ENCODE data around the gene IL20RB.

The IL20RB gene, protein sequence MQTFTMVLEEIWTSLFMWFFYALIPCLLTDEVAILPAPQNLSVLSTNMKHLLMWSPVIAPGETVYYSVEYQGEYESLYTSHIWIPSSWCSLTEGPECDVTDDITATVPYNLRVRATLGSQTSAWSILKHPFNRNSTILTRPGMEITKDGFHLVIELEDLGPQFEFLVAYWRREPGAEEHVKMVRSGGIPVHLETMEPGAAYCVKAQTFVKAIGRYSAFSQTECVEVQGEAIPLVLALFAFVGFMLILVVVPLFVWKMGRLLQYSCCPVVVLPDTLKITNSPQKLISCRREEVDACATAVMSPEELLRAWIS
- 0 to 1.7 (median 1.1) reads per million in 4 donors for total RNA-seq

DNA sequence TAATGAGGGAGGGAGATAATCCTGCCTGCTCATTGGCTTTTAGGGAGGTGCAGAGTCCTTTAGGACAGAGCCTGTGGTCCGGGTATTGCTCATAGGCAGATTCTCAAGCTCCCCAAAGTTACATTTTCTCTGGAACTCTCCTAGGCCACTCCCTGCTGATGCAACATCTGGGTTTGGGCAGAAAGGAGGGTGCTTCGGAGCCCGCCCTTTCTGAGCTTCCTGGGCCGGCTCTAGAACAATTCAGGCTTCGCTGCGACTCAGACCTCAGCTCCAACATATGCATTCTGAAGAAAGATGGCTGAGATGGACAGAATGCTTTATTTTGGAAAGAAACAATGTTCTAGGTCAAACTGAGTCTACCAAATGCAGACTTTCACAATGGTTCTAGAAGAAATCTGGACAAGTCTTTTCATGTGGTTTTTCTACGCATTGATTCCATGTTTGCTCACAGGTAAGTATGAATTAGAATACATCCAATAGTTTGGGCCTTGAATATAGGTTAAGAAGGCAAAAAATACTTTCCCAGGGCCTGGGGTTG is at the start of gene IL20RB:
TSS of gene IL20RB (plus strand) at position 233 of the 538 bp plus-strand sequence. CDS start at position 364, 131 bp downstream.
- DNase-seq: no peak

DNA sequence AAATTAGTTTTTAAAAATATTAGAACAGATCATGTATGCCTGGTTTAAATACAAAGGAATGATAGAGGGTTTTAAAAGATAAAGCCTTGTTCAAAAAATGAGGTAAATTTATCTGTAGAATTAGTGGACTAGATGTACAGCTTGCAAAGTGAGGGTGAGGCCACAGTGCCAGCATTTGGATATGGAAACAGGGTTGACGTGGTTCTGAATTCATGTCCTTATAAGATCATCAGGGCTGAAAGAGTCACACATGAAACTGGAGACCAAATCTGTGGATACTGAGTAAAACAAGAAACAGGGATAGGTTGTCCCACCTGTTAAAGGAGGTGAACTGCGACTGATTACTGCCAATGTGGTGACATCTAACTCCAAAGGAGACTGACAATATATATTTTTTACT is 49.5 kb upstream of the IL20RB start:
- DNase-seq: no peak

DNA sequence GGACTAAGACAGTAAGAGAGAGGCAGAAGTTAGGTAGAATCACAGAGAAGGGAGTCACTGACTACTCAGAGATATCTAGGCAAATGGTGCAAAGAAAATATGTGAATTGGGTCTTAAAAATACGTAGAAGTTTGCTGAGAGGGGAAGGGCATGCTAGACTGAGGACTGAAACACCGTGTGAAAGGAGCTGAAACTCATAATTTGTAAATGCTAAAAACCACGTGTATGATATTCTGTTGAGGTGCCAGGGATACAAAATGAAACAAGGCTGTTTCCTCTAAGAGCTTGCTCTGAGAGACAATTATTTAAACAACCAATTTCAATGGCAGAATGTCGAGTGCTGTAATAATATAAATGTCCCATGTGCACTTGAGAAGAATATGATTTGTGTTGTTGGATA is 48.6 kb upstream of the IL20RB start:
- no peak for DNase-seq

DNA sequence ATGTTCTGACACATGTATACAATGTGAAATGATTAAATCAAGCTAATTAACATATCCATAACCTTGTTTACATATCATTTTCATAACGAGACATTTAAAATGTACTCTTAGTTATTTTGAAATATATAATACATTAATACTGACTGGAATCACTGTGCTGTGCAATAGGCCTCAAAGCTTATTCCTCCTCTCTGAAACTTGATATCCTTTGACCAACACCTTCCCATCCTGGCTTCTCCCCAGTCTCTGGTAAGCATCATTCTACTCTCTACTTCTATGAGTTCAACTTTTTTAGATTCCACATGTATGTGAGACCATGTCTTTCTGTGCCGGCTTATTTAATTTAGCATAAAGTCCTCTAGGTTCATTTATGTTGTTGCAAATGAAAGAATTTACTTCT is 47.1 kb upstream of the IL20RB start:
- no peak for DNase-seq

DNA sequence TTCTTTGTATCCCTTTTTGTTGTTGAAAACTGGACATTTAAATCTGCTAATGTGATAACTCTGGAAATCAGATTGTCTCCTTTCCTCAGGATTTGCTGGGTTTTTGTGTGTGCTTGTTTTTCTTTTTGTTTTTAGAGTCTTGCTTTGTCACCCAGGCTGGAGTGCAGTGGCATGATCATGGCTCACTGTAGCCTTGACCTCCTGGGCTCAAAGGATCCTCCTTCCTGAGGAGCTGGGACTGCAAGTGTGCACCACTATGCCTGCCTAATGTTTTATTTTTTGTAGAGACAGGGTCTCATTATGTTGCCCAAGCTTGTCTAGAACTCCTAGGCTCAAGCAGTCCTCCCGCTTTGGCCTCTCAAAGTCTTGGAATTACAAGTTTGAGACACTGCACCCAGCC is 44.6 kb upstream of the IL20RB start:
- no peak for DNase-seq

DNA sequence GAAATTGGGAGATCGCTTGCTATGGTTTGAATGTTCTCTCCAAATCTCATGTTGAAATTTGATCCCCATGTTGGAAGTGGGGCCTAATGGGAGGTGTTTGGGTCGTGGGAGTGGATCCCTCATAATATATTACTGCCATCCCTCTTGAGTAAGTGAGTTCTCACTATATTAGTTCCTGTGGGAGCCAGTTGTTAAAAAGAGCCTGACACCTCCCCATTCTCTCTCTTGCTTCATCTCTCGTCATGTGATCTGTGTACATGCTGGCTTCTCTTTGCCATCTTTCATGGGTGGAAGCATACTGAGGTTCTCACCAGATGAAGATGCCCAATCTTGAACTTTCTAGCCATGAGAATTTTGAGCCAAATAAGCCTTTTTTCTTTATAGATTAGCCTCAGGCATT is 43.0 kb upstream of the IL20RB start:
- DNase-seq: no peak

DNA sequence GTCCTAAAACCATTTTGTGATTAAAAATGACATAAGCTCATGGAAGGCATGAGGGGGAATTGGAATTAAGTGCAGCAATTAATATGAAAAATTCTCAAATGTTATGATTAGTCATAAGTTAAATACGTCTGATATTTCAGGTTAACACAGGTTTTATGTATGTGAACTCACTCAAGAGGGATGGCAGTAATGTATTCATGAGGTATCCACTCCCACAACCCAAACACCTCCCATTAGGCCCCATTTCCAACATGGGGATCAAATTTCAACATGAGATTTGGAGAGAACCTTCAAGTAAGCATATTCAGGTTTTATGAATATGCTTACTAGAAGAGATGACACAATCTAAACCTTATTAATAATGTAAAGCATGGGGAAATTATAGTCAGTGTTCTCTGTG is 41.6 kb upstream of the IL20RB start:
- no peak for DNase-seq

DNA sequence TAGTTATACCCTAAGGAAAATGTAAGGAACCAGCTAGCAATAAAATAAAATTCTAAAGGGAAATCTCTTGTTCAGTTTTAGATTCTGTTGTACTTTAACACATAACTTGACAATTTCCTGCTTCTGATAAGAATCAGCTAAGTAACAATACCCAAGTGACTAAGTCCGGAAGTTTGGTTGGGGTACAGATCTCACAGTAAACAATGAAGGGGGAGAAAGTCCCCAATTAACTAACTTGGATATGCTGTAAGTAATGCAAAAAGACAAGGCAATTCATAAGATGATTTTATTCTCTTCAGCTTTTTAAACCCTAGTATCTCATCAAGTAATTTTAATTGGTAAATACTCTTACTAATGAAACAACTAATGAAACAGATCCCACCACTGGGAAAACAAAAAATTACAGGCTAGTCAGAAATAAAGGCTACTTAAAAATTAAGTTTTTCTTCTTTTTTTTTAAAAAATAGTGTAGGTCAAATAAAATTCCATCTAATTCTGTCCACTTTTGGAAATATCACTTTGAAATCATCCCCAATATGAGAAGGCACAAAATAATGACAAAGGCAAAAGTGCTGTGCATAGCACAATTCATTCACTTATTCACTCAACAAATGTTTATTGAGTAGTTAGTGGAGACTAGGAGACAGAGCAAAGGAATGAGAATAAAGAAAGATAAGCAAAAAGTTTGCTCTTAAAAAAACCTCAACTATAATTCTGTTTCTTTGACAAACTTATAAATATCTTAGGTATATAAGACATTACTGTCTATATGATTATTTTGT is 37.8 kb upstream of the IL20RB start:
- DNase-seq: peak in 2 of 5 donors; percentile 24 to 80

DNA sequence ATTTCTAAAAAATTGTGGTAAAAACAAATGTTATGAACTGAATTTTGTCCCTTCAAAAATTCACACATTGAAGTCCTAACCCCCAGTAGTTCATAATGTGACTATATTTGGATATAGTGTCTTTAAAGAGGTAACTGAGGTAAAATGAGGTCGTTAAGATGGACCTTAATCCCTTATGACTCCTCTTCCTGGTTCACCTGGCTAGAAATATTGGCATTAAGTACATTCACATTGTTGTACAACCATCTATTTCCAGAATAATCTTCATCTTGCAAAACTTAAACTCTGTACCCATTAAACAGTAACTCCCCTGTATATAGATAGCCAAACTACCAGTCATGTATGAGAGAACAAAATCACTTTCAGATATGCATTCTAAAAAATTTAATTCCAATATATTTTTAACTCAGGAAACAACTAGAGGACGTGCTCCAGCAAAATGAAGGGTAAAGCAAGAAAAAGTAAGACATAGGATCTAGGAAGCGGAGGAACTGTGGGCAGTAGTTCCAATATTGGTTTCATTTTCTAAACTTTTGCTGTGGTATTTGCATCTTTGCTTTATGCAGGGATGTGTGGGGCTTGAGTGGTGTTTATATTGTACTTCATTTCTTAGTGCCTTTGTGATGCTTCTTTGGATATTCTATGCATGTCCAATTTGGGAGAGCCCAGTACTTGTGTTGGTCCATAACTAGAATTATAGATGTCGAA is 36.7 kb upstream of the IL20RB start:
- peak in 1 of 5 donors; percentile 40 for DNase-seq

DNA sequence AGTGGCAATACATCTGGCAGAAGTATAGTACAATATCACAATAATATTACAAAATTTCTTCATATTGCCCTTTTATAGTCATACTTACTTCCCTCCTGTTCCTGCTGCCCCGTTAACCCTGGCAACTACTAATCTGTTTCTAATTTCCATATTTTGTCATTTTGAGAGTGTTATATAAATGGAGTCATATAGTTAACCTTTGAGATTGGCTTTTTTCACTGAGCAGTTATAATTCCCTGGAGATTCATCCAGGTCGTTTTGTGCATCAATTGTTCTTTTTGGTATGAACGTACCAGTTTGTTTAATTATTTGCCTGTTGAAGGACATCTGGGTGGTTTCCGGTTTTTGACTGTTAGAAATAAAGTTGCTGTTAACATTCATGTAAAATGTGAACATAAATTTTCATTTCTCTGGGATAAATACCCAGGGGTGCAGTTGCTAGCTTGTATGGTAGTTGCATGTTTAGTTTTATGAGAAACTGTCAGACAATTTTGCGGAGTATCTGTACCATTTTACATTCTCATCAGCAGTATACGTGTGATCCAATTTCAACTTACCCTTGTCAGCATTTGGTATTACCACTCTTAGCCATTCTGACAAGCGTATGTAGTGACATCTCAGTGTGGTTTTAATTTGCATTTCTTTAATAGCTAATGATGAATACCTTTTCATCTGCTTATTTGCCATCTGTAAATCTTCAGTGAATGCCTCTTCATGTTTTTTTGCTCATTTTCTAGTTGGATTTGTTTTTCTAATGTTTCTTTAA is 32.2 kb upstream of the IL20RB start:
- no peak for DNase-seq

DNA sequence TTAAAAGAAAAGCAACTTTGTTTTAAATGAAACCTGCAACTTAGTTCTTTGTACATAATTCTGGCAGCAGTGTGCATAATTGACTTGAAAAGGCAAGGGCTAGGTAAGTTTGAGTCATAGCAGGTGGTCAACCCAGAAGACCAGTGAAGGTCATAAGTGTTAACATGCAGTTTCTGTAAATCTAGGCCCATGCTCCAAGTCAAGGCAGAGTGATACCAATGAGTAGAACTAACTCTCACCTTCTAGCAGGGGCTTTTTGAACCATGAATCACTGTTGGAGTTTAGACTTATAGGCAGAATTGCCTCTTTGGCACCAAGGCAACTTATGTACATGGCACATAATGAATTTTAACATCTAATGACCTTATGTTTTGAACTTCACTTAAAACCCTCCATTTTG is 29.5 kb upstream of the IL20RB start:
- DNase-seq: no peak

DNA sequence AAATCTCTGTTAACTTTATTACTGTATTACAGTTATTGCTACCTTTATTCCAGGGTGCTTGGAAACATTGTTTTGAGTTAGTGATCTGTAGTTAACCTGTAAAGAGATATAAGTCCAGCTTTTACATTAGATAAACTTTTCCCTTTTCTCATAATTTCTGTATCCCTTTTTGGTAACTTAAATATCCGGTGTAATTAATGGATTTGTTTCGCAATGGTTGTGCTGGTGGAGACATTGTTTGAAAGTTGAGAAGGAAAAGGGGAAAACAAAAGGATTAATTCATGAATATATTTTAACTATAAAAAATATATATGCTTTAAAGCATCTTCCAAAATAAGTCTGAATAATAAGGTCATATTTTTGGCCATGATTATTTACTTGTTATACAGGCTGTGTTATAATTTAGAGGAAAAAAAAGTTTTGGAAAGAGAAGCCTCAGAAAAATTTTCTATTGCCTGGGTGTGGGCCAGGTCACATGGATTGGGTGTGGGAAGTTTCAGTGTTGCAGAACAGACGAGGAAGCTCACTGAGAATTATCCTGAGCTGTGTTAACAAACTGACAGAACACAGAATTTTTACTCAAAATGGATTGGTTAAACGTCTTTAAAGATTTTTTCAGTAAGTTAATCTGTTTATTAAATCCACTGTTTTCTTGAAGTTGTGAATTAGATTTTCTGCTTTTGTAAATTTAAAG is 27.7 kb upstream of the IL20RB start:
- no peak for DNase-seq

DNA sequence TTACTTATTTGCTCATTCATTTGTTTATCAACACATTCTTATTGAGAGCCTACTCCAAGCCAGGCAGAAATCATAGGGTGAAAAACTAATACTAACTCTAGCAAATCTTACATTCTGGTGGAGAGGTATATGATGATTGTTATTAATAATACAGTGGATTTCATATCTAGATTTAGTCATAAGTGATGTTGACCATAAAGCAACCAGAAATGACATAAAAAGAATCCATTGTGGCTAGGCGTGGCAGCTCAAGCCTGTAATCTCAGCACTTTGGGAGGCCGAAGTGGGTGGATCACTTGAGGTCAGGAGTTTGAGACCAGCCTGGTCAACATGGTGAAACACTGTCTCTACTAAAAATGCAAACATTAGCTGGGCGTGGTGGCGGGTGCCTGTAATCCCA is 26.2 kb upstream of the IL20RB start:
- DNase-seq: no peak

DNA sequence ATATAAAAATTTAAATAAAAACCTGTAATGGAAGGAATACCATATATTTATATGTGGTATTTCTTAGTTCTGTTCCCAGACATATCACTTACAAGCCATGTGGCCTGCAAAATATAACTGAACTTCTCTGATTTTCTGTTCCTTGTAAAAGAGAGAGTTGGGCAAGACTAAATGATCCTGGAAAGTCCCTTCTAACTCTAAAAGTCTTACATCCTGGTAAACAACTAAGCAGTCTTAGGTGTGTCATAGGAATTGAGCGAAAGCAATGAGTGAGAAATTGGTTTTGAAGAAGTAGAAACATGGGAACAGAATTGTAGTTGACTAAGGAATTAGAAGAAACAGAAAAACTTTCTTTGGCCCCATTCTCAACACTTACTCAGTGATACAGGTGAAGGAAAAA is 25.3 kb upstream of the IL20RB start:
- DNase-seq: peak in 1 of 5 donors; percentile 20

DNA sequence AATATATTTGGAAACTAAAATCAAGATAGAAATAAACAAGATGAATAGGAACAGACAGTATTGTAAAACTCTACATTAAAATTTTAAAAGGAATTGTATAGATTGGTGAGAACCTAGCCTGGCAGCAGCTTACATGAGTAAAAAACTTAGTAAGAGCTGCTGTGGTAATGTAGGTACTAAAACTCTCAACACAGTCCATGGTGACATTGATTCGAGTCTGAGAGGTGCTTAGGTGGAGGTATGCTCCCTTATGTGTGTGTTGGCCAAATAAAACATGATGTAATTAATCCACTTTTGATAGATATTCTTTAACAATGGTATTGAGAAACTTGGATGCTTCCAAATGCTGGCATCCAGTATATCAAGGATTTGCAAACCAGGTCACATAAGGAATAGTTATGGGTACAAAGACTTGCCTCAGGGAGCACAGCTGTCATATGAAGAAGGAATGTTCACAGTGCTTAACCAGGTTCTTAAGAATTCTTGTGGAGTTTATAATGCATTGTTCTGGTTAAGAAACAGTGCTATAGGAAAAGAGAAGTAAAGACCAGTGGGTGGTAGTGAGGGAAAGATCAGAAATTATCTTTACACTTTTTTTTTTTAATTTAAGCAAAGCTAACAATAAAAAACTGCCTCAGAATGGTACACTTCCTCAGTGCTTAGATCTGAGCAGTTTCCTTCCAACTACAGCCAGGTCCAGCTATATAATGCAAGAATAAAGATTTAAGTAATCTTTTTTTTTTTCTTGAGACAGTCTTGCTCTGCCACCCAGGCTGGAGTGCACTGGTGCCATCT is 24.6 kb upstream of the IL20RB start:
- DNase-seq: no peak

DNA sequence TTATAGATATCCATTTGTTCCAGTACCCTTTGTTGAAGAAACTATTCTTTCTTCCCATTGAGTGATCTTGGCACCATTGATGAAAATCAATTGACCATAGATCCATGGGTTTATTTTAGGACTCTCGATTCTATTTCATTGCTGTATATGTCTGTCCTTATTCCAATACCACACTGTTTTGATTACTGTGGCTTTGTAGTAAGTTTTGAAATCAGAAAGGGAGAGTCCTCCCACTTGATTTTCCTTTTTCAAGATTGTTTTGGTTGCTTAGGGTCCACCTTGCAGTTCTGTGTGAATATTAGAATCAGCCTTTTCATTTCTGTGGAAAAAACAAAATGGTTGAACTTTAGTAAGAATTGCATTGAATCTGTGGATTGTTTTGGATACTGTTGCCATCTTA is 20.6 kb upstream of the IL20RB start:
- no peak for DNase-seq

DNA sequence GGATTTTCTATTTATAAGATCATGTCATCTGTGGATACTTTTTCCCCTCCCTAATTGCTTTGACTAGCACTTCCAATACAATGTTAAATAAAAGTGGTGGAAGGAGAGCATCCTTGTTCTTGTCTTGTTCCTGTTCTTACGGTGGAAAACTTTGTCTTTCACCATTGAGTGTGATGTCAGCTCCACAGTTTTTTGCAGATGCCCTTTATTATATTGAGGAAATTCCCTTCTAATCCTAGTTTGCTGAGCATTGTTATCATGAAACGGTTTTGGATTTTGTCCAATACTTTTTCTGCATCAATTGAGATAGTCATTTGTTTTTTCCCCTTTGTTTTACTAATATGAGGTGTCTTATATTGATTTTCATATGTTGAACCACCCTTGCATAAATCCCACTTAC is 19.9 kb upstream of the IL20RB start:
- DNase-seq: no peak

DNA sequence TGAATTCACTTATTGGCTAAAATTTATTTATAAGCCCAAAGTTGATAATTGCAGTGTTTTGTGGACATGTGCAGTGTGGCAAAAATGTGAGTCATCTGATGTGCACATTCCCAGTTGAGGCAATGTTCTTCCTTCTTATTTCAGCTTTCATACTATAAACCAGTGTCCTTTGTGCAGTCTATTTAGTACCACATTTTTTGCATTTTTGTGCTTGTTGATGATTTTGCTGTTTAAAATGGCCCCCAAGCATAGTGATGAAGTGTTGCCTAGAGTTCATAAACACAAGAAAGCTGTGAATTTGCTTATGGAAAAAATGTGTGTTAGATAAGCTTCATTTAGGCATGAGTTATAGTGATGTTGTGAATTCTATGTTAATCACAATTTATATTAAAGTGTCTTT is 19.4 kb upstream of the IL20RB start:
- no peak for DNase-seq

DNA sequence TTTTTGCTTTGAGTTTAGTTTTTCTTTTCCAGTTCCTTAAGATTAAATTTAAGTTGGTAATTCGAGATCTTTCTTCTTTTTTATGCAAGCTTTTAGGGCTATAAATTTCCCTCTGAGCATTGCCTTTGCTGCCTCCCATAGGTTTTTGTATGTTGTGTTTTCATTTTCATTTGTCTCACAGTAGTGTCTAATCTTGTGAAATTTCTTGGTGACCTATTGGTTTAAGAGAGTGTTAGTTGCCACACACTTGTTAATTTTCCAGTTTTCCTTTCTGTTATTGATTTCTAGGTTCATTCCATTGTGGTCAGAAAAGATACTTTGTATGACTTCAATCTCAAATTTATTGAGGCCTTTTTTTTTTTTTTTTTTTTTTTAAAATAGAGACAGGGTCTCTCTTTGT is 18.3 kb upstream of the IL20RB start:
- no peak for DNase-seq

DNA sequence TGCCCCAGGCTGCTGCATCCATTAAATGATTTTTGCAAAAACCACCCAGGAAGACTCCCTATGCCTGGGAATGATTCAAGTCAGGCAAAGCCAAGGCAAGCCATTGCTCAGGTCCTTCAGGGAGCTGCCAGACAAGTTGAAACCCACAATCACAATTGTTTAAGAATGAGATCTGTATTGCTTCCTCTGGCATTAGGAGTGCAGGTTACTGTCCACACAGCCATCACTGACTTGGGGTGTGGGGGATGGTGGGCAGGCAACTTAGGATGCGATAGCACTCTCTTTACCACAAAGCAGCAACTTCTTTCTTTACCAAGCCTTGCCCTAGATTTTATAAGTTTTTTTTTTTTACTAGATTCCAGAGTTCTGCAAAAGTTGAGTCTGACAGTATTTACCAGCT is 15.0 kb upstream of the IL20RB start:
- DNase-seq: no peak

DNA sequence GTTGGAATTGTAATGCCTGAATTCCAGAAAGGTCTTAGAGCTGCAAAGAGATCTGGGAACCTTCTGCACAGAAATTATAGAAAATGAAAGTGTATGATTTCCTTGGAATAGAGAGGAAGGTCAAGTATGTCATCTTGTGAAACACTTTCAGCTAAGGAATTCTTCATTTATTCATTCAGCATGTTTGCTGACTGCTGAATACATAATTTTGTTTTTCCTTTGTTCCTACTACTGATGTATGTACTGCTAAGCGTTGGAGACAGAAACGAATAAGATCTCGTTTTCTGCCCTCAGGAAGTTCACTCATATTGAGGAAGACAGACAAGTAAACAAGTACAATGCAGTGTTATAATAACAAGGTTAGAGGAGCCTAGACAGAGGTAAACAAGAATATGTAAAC is 14.3 kb upstream of the IL20RB start:
- no peak for DNase-seq

All from T-helper 1 cell (primary cell).